ENCODE results near the gene GINS3.
A peak's percentile ranks its signal among the peaks of the same experiment; 100 is the strongest.

The GINS3 gene

DNA sequence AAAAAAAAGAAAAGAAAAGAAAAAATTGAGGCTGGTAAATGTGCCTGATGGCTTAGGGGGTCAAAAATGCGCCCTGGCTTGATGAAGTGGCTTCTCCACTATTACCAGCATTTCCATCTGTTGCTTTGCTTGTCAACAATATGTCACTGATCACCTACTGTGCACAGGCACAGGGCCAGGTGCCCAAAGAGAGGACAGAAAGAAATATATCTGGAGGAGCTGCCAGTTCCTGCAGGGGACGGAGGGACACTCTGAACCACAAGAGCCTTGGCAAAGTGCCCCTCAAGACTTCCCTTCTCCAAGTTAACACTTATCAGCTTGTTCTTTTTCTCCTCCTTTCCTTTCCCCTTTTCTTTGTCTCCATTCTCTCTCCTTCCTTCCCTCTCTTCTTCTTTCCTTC, 34.7 kb downstream of the GINS3 start:
- DNase-seq: peak; percentile 37

DNA sequence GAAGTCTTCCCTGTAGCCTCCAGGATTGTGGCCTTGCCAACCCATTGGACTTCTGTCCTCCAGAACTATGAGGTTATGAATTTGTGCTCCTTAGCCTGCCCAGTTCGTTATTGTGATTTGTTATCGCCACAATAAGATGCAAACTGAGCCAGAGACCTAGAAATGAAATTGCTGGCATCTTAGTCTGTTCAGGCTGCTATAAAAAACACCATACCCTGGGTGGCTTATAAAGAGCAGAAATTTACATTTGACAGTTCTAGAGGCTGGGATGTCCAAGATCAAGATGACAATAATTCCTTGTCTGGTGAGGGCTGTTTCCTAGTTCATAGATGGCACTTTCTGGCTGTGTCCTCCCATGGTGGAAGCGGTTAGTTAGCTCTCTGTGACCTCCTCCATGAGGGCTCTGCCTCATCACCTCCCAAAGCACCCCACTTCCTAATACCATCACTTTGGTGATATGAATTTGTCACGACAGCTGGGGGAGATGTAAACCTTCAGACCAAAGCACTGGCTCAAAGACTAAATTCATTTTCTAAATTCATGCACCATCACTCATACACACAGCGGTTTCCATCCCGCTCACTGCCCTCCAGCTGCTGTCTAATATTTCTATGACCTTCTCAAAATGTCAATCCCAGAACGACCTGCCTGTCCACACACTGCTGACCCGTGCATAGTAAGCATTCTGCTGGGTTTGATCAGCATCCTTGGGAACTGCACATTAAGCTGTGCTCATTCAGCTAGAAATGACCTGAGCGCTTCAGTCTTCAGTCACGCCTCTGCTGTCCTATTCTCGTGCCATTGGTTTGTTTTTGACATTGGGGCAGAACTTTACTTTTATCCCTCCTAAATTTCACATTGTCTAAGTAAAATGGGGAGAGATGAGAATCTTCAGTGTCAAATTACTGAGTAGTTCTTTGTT, 36.6 kb downstream of the GINS3 start:
- no peak for DNase-seq

DNA sequence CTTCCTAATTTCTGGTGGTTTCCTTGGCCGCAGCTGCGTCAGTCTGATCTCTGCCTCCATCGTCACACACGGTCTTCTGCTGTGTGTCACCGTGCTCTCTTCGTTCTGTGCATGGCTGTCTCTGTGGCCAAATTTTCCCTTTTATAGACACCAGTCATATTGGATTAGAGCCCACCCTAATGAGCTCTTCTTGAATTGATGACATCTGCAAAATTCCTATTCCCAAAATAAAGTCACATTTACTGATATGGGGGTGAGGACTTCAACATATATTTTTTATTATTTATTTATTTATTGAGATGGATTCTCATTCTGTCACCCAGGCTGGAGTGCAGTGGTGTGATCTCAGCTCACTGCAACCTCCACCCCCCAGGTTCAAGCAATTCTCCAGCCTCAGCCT, 38.4 kb downstream of the GINS3 start:
- no peak for DNase-seq

DNA sequence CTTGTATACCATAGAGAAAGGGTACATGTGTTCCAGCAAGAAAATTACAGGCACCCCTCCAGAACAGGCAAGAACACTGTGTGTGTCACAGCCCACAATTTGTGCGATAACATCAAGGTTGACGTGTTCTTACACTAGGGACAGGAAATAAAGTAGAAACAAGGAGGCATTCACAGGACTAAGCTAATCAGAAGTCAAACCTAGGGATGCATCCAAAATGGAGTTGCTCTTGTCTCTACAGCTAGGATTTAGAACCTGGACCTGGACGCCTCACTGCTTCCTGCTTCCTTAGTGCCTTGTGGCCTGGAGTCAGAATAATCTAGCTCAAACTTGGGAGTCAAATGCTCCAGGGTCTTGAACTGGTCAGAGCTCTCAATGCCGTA, 41.3 kb downstream of the GINS3 start:
- no peak for DNase-seq

DNA sequence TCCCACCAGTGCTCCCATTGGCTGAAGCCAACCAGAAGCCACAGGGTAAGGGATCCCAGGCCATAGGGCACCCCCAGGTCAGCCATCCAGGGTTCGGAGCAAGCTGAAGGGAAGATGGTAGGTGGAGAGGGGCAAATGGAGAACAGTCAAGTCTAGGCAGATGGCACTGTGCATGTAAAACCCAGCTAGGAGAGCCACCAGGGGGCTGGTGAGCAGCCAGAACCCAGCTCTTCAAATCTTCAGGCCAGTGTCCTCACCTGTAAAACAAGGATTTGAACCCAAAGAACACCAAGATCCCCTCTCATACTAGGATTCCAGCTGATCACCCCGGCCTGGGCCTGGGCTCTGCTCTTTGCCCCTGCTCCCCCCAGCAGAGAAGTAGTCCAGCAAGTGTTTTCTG, 43.5 kb downstream of the GINS3 start:
- no peak for DNase-seq

DNA sequence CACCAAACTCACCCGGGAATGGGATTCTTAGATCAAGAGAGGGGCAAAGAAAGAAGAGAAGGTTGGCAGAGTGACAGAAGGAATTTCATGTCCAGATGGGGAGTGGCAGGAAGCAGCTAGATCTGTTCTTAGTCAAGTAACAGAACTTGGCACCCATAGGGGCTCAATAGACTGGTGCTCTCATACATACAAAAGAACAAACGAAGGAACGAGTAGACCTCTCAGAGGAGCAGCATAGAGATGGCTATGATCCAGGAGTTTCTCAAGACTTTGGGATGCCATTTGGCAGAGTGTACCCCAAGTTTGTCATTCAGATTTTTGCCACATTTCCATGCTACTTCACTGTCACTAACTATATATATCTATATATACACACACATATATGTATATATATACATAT, 47.9 kb downstream of the GINS3 start:
- DNase-seq: no peak

DNA sequence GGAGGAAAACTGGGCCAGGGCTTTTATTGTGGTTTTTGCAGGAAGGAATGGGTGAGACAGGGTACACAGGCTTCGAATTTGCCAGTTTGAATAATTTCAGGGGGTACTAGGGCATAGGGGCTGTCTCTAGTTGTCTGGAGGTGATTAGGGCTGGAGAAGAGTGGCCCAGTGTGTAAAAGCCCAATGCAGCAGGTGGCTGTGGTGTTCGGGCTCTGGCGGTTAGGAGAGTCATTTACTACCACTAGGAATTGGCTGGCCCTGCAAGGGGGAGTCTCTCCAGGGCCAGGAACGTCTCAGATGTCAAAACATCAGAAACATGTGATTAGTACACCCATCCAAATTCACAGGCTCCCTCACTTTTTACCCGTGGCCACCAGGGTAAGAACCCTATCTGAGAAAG, 50.3 kb downstream of the GINS3 start:
- DNase-seq: no peak

DNA sequence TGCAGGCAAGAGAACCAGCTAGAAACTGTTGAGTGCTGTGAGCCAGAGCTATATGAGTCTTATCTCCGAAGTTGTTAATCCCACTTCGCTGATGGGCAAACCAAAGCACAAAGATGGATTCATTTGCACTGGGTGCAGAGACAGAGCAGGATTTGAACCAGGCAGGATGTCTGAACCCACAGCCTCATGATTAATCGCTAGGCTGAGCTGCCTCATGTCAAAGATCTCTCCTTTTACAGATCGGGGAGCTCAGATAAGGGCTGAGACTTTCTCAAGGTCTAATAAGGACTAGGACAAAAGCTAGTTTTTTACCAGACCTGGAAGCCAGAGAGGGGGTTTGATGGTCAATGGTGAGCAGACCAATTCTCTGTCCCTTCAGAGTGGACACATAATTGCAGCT, 51.5 kb downstream of the GINS3 start:
- no peak for DNase-seq

DNA sequence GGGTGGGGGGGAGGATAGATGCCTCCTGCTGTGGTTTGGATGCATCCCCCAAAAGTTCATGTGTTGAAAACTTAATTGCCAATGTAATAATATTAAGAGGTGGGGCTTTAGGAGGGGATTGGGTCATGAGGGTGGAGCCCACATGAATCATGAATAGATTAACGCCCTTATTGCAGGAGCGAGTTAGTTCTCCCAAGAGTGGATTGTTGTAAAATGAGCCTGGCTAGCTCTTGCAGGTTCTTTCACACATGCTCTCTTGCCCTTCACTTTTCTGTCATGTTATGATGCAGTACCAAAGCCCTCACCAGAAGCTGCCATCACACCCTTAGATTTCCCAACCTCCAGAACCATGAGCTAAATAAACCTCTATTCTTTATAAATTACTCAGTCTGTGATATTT, 52.0 kb downstream of the GINS3 start:
- DNase-seq: no peak

DNA sequence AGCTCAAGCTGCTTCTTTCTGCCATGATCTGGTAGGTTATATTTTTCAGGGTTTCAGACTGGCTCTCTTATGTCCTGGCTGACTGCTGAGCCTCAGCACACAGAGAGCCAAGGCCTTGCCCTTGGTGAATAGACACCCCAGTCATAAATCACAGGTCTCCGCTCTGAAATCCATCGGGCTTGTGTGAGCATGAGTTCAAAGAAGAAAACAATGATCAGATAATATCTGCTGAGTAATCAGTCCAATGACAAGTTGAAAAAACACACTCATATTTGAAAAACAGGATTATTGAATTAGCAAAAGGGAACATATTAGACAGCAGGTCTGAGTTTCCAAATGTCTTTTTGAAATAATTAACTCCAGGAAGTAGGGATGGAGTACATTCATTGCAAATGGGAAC, 56.6 kb downstream of the GINS3 start:
- DNase-seq: no peak

DNA sequence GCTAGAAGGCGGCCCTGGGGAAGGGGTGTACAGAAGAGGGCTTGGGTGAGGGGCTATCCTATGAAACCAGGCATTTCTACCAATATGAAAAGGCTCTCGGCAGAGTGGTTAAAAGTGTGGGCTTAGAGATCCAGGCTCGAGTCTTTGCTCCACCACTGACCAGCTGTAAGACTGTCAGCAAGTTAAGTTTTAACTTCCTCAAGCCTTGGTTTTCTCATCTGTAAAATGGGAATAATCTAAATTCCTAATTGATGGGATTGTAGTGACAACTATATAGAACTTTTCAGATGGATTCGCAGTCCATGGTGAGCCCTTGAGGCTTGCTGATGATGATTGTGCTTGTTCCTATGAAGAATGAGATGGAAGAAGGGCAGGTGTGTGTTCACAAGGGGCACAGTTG, 57.0 kb downstream of the GINS3 start:
- no peak for DNase-seq

DNA sequence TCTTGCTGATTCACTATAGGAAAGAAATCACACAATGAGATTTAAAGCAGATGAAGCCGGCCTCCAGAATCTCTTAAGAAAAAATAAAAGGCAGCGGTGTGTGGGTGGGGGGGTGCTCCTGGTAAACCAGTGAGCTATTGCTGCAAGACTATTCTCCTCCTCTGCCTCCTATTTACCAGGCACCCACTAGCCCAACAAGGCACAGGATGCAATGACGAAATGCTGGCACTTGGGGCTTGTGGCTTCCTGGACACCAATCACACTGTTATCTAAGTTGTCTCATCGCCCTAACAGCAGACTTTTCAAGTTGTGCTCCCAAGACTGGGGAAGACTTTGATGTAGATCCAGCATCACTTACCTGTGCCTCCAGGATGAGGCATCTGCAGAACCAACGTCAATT, 57.5 kb downstream of the GINS3 start:
- DNase-seq: no peak

DNA sequence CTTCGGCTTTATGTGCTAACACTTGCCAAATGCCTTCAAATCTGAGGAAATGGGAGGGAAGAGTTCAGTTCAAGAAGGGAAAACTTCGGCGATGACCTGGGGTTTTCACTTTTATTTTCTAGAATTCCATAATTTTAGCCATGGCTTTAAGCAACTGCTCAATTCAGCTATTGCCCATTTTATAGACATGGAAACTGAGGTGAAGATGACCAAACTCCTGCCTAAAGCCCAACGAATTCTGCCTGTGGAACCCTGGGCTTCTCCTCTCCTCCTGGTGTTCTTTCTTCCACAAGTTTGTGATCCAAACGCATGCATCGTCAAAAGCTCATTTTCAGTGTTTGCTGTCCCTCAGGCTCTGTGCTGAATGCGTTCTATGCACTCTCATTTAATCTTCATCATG, 58.3 kb downstream of the GINS3 start:
- no peak for DNase-seq

DNA sequence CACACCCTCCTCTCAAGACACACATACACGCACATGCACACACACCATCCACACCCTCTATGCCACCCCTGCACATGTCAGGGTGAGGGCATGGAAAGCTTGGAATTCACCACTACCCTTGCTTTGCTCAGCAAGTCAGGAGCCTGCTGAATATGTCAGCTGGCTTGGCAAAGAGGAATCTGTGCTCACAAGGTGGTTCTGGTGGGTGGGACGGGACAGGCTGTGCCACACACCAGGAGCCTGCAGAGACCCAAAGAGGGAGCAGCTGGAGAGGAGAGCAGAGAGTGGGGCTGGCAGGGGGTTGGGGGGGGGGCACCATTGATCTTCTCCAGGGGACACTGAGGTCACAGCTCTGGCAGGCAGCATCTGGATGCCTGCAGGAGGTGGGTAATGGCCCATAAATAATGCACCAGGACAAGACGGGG, 59.0 kb downstream of the GINS3 start:
- peak; percentile 14 for DNase-seq

DNA sequence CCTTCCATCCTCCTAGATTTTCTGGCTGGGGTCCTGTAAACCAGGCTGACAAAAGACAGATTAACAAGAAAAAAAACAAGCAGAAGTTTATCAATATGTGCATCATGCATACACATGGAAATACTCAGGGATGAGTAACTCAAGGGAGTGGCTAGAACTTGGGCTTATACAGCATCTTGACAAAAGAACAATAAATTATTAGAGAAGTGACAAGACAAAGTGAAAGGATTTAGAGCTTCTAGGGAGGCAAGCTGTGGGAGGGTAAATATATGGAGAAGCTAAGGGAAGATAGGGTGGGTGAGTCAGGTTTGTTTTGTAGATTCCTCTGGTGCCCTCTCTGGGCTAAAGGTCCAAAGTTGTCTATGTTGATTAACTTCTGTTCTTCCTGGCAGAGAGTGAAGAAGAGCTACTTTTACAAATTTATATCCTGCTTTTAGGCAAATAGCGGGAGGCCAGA, 59.7 kb downstream of the GINS3 start:
- no peak for DNase-seq

DNA sequence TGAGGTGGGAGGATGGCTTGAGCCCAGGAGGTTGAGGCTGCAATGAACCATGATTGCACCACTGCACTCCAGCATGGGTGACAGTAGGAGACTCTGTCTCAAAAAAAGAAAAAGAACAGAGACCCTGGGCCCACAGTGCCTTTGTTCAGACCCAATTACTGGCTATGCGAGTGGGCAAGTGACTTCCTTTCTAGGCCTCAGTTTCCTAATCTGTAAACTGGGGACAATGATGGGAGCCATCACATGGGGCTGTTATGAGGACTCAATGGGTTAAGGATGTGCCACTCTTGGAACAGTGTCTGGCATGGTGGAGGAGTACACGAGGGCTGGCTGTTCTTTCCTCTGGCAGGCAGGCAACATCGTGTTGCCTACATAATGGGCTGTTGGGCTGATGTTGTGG, 60.4 kb downstream of the GINS3 start:
- no peak for DNase-seq

DNA sequence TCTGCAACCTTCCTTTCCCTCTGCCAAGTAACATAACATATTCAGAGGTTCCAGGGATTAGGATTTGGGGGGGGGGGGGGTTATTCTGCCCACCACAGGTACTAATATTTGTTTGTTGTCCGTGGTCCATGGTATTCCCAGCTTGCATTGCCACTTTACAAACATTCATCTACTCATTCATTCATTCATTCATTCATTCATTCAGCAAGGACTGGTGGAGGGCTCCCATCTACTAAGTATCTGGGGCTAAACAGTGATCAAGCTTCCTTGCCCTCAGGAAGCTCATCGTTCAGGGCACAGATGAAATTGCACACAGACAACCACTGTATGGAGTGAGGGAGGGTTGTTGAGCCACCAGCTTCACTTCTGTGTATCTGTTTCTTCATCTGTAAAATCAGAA, 61.9 kb downstream of the GINS3 start:
- no peak for DNase-seq

DNA sequence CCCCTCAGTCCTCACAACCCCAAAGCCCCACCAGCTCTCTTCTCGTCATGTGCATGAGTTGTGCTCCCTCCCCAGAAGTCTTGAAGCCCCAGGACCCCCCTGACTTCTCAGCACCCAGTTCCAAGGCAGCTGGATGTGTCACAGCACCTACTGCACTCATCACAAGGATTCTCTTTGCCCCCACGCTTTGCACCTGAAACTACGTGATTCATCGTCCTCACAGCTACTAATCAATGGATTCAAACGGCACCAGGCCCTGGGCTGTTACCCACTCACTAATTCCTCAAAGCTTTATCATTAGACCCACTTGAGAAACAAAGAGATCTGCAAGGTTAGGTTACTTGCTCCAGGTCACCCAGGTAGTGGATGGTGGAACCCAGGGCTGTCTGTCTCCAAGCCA, 62.6 kb downstream of the GINS3 start:
- no peak for DNase-seq
